Left cardiac atrium (tissue), 4 donors: Measurements from ENCODE around the gene CDC34. TPM values are rescaled to one million over a fixed set of nuclear protein-coding genes. Genes with fewer than 3 reads are reported as not detected.

ENCODE experiments used
- ATAC-seq, 2 donors: fragments of 200-7000 bp; cut with Tn5 transposase; one replicate each; pipeline ENCODE4 v1.9.1; 2020; ENCODE audit warnings: mild to moderate bottlenecking in 2 of 2, moderate library complexity in 2 of 2
- DNase-seq: peaks from one replicate; pipeline ENCODE4 v3.0.0-alpha.2; 2020
- intact Hi-C, 2 donors: fragments of 100-400 bp; cut with DNase I; formaldehyde crosslinking; loops; one replicate each; pipeline versions ENCODE4 v1.14.1 to v1.15.1; 2022 to 2023
- long read RNA-seq: library from polyadenylated mRNA; unstranded; transcript quantifications from one replicate; pipeline ENCODE4 v2.0.0, GENCODE V29; 2021
- total RNA-seq, 2 donors: library from RNA; stranded (reverse); fragmentation: NEBNext Ultra II Directional; extraction: Animal tissue kit (Norgen Biotek cat#: 25700); gene quantifications; one replicate each; pipeline ENCODE4 v1.2.1, GENCODE V29; 2021
- donor health status: DM: no; HTN: yes; CAD: no.
- donor health status: DM: no; HTN: yes; CAD: no; lungs with severe emphysema.
- donor health status: DM: yes; HTN: yes; CAD: no.
- donor health status: Dilated cardiomyopathy.

The CDC34 gene
- 10 to 100 TPM; 63.9 to 71.0 TPM for total RNA-seq
- long read RNA-seq, partial matches to known transcripts = 2 of 8 reads
- long read RNA-seq, other reads (novel, unspliced or antisense) = 2 of 8 reads

DNA sequence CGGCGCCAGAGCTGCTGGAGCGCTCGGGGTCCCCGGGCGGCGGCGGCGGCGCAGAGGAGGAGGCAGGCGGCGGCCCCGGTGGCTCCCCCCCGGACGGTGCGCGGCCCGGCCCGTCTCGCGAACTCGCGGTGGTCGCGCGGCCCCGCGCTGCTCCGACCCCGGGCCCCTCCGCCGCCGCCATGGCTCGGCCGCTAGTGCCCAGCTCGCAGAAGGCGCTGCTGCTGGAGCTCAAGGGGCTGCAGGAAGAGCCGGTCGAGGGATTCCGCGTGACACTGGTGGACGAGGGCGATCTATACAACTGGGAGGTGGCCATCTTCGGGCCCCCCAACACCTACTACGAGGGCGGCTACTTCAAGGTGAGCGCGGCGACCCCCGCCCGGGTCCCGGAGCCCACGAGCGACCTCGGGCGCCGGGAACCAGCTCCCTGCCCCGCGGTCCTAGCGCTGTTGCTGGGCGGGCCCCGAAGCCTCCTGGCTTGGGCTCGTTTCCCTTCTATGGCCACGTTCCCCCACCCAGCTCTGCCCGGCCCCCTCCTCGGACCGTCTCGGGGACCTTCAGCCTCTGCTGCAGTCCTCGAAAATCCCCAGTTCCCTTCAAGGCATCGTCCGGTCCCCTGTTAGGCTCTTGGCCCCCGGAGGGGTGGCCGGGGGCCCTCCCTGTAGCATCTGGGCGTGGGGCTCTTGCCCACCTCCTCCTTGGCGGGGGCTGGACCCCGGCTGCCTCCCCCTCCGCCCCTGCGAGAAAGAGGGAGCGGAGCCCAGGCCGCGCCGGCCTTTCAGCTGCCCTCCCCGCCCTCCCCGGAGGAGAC lies at the start of gene CDC34:
CDC34 (plus strand) TSS at position 8 of the 808 bp plus-strand sequence; CDS start at position 180, 172 bp downstream.
- intact Hi-C loops = loop anchor here in 1 of 2 donors (2.0 kb wide), 1 partner anchor 41 kb away; the partner anchor contains the start of gene BSG
- no peak for DNase-seq
- peak; percentile 7 to 10 for ATAC-seq

GRCh38 chr19:482186-483041 lies 49.1 kb upstream of the CDC34 start:
- DNase-seq (peak; percentile 15), ATAC-seq (no peak)
- intact Hi-C loops = no loop called here

DNA sequence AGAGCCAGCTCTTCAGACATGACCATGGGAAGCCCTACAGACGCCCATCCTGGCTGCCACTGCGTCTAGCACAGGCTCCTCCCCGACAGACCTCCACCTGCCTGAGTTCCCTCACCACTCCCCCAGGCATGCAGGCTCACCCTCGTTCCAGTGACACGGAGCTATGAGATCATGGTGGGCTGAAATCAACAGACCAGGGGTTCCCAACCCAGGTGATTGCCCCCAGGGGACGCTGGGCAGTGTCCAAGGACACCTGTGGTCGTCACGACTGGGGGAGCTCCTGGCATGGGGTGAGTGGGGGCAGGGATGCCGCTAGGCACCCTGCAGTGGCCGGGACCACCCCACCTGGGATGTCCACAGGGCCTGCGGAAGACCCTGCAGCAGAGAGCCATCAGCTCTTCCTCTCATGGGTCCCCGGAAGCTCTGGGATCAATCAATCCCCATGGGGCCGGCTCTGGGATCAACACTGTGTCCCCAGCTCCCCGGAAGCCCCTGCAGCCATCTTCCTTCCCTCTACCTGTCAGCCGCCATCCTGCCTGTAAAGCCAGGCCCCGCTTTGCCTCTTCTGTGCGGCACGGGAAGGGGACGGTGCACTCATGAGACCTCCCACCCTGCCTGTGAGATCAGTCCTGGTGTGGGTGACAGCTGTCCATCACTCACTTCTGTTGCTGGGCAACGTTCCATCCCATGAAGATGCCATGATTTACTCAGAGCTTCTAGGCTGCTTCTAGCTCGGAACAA lies 48.1 kb upstream of the CDC34 start:
- intact Hi-C loops = no loop called here
- DNase-seq (peak; percentile 11), ATAC-seq (no peak)

DNA sequence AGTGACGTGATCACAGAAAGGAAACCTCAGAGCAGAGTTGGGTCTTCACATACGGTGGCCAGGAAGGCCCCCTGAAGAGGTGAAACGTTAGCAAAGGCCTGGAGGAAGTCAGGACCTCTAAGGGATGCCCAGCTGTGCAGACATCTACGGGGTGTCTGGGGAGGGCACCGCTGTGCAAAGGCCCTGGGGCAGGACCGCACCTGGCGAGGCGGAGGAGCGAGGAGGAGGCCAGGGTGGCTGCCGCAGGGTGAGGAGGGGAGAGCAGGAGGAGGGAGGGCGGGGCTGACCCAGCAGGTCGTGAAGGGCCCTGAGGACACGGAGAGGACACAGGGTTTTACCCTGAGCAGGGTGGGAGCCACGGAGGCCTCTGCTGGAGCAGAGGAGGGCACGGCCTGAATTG lies 47.1 kb upstream of the CDC34 start:
- intact Hi-C loops = no loop called here
- ATAC-seq = no peak
- DNase-seq = no peak

GRCh38 chr19:485077-485476 lies 46.5 kb upstream of the CDC34 start:
- no peak for ATAC-seq
- intact Hi-C loops = no loop called here
- DNase-seq = no peak

- no peak for DNase-seq
- ATAC-seq = peak in 1 of 2 donors; percentile 1
- intact Hi-C loops = no loop called here
These were observed 45.9 kb upstream of the CDC34 start for GRCh38 chr19:485583-486236.

GRCh38 chr19:488505-489417 lies 42.8 kb upstream of the CDC34 start:
- intact Hi-C loops = no loop called here
- DNase-seq (peak; percentile 98), ATAC-seq (peak; percentile 98)

- intact Hi-C loops = no loop called here
- ATAC-seq (peak; percentile 51 to 53), DNase-seq (peak; percentile 57)
These were observed 42.0 kb upstream of the CDC34 start for GRCh38 chr19:489418-490196.

DNA sequence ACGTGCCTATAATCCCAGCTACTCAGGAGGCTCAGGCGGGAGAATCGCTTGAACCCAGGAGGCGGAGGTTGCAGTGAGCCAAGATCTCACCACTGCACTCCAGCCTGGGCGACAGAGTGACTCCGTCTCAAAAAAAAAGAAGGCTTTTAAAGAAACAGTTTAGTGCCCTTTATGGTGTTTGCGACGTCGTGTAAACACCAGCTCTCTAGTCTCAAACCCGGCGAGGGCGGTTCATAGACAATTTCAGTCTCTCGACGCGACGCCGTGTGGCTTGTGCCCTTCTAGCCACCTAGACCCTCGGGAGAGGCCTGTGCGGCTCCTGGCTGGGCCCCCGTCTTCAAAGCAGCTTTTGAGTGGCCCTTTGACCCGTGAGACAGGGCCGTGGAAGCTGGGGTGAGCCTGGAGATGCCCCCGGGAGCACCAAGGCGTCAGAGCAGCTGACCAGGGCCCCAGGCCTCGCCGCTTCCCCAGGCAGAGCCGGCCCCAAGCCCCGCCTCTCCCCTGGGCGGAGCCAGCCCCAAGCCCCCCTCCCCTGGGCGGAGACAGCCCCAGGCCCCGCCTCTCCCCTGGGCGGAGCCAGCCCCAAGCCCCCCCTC lies 40.3 kb upstream of the CDC34 start:
- DNase-seq = peak; percentile 28
- intact Hi-C loops = no loop called here
- ATAC-seq = no peak

GRCh38 chr19:492091-492531 lies 39.4 kb upstream of the CDC34 start:
- peak; percentile 21 for DNase-seq
- no peak for ATAC-seq
- intact Hi-C loops = no loop called here

DNA sequence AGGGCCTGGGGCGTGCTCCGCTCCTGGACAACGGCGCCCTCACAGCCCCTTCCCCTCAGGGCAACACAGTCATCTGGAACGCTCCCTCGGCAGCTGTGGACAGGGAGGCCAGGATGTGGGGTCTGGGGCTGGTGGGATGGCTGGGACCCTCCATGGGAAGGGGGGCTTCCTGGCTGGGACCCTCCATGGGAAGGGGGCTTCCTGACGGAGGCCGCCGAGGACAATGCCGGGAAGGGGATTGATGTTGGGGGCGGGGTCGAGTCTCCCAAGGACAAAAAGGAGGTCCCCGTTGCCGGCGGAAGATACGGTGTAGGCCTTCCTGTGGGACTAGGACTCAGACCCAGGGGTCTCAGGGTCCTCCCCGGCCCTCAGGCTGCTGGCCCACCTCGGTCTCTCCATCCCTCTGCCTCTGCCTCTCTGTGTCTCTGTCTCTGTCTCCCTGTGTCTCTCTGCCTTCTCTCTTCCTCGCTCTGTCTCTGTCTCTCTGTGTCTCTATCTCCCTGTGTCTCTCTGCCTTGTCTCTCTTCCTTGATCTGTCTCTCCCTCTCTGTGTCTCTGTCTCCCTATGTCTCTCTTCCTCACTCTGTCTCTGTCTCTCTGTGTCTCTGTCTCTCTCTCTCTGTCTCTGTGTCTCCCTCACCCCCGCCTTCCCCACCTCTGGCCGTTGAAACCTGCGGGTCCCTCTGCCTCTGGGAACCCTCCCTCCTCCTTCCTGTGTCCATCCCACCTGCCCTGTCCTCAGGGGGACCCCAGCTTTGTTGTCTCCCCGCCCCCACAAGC lies 38.0 kb upstream of the CDC34 start:
- intact Hi-C loops = no loop called here
- ATAC-seq (no peak), DNase-seq (no peak)

DNA sequence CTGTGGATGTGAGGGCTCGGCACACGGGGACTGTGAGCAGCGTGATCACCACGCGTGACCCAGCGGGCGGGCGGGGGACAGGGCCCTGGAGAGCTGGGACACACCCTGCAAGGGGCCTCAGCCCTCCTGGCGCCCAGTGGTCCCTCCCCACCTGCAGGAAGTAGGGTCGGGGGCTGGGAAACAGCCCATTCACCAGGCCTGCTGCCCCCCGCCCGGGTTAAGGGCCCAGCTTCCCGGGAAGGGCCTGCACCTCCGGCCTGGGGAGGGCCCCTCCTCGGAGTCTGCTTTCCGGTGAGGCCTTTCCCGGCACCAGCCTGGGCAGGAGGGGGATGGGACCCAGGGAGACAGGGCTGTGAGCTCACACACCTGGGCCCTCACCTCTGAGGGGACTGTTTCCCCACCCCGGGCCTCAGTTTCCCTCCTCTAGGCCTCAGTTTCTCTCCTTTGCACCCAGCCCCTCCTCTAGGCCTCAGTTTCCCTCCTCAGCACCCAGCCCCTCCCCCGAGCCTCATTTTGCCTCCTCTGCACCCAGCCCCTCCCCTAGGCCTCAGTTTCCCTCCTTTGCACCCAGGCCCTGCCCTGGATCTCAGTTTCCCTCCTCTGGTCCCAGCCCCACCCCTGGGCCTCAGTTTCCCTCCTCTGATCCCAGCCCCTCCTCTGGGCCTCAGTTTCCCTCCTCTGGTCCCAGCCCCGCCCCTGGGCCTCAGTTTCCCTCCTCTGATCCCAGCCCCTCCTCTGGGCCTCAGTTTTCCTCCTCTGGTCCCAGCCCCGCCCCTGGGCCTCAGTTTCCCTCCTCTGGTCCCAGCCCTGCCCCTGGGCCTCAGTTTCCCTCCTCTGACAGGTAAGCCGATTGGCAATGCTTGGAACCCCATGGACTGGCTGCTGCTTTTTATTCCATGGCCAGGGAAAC lies 37.1 kb upstream of the CDC34 start:
- DNase-seq (no peak), ATAC-seq (no peak)
- intact Hi-C loops = no loop called here

DNA sequence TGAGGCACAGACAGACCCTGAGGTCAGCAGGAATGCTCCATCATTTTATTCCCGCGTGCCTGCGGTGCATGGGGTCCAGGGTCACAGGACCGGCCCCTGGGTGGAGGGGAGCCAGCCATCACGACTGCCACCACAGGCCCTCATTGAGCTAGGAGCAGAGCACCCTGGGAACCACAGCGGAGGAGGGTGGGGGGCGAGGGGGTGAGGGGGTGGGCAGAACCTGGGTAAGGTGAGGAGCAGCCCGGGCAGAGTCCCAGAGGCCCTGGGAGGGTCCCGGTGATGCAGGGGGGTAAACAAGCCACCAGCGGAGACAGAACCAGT lies 36.5 kb upstream of the CDC34 start:
- ATAC-seq (no peak), DNase-seq (no peak)
- intact Hi-C loops = no loop called here

DNA sequence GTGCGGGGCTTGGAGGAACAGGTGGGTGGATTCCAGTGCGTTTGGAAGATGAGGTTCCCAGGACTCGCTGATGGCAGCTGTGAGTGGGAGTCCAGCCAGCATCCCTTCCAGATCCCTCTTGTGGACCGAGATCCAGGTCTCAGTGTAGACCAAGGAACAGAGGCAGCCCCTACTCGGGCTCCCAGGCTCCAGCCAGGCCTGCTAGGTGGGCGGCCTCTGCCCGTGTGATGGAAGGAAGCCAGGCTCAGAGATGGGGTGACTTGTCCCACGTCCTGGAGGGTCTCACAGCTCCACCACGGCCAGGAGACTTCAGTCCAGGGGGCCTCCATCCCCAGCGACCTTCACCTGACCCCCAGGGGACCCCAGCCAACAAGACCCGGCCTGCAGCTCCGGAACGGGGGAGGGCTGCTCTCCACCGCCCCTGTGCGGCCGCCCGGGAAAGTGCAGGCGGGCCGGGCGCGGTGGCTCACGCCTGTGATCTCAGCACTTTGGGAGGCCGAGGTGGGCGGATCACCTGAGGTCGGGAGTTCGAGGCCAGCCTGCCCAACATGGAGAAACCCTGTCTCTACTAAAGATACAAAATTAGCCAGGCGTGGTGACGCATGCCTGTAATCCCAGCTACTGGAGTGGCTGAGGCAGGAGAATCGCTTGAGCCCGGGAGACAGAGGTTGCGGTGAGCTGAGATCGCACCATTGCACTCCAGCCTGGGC lies 36.0 kb upstream of the CDC34 start:
- intact Hi-C loops = no loop called here
- ATAC-seq (peak in 1 of 2 donors; percentile 20), DNase-seq (no peak)
